HG03196 (cell line): ENCODE measurements around the gene VSIG4.
"Not testable (repeated sequence)": the region's sequence is repeated elsewhere in the genome, so short reads cannot be mapped to it uniquely, and the experiment has no call there.

ENCODE experiments used
- ATAC-seq: cut with Tn5 transposase; IDR thresholded peaks from one replicate; pipeline ENCODE4 v1.9.1; 2021; ENCODE audit not compliant: unreplicated experiment

The VSIG4 gene

GRCh38 chrX:65985922-65986588 lies 53.8 kb downstream of the VSIG4 start:
- peak; percentile 58 for ATAC-seq

GRCh38 chrX:65985211-65985610 lies 54.7 kb downstream of the VSIG4 start:
- ATAC-seq, result no peak

GRCh38 chrX:65977161-65977560 lies 62.7 kb downstream of the VSIG4 start:
- not testable (repeated sequence) for ATAC-seq

DNA sequence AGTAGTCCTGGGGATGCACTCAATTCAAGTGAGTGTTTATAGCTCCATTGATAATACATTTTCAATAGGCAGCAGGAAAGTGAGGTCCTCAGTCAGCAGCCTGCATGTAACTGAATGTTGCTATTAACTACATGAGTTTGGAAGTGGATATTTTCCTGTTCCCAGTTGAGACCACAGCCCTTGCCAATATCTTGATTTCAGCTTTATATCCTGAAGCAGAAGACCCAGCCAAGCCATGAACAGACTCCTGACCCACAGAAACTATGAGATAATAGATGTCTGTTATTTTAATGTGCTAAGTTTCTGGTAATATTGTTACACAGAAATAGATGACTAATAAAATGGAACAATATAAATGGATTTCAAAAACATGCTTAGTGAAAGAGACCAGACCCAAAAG lies 63.7 kb downstream of the VSIG4 start:
- no peak for ATAC-seq

GRCh38 chrX:65975161-65975751 lies 64.6 kb downstream of the VSIG4 start:
- ATAC-seq, result not testable (repeated sequence)
